GM10266 (cell line): ENCODE data around the gene VEGFD.

ENCODE experiments used
- DNase-seq: peaks from one replicate; pipeline ENCODE4 v3.0.0; 2012; ENCODE audit errors: extremely low spot score
- CTCF ChIP-seq: IDR thresholded peaks from 2 replicates; pipeline ENCODE4 v1.5.1; 2012; ENCODE audit warnings: mild to moderate bottlenecking, low read depth; ENCODE audit not compliant: control insufficient read depth, insufficient read depth; ENCODE audit errors: missing control alignments

Gene VEGFD

GRCh38 chrX:15366506-15367352 lies 17.5 kb downstream of the VEGFD start:
- TF ChIP-seq CTCF, result no peak
- no peak for DNase-seq

- no peak for TF ChIP-seq CTCF
- no peak for DNase-seq
These were observed 24.5 kb downstream of the VEGFD start for GRCh38 chrX:15359701-15360100.

GRCh38 chrX:15358533-15358932 lies 25.7 kb downstream of the VEGFD start:
- DNase-seq, result no peak
- TF ChIP-seq CTCF, result no peak

GRCh38 chrX:15356444-15356843 lies 27.8 kb downstream of the VEGFD start:
- DNase-seq, result no peak
- TF ChIP-seq CTCF, result no peak

- no peak for DNase-seq
- no peak for TF ChIP-seq CTCF
These were observed 33.8 kb downstream of the VEGFD start for GRCh38 chrX:15350329-15350996.

- peak; percentile 38 for TF ChIP-seq CTCF
- peak; percentile 8 for DNase-seq
These were observed 35.2 kb downstream of the VEGFD start for GRCh38 chrX:15349046-15349445.

- no peak for DNase-seq
- TF ChIP-seq CTCF, result no peak
These were observed 38.2 kb downstream of the VEGFD start for GRCh38 chrX:15345976-15346375.
